Activated CD4-positive, CD25-positive, alpha-beta regulatory T cell treated with anti-CD3 and anti-CD28 coated beads, Interleukin-2, amount 50 U/mL, for 16 hours (primary cell): ENCODE results near the gene RERE.
"Not testable (repeated sequence)": the region's sequence is repeated elsewhere in the genome, so short reads cannot be mapped to it uniquely, and the experiment has no call there.

Experiments
- DNase-seq: peaks from one replicate; pipeline ENCODE4 v3.0.0-alpha.2; 2020; ENCODE audit warnings: low read depth, low spot score

RERE gene

GRCh38 chr1:8752921-8753713 is 64.3 kb downstream of the RERE start:
- DNase-seq, result no peak

- DNase-seq, result no peak
Measured at GRCh38 chr1:8752411-8752810, 65.0 kb downstream of the RERE start.

- no peak for DNase-seq
Measured at GRCh38 chr1:8751984-8752383, 65.5 kb downstream of the RERE start.

- DNase-seq, result no peak
Measured at GRCh38 chr1:8747879-8748825, 69.3 kb downstream of the RERE start.

GRCh38 chr1:8746554-8746953 is 70.9 kb downstream of the RERE start:
- no peak for DNase-seq

GRCh38 chr1:8745749-8746390 is 71.6 kb downstream of the RERE start:
- DNase-seq, result no peak

GRCh38 chr1:8745346-8745745 is 72.1 kb downstream of the RERE start:
- no peak for DNase-seq

GRCh38 chr1:8742022-8742924 is 75.2 kb downstream of the RERE start:
- DNase-seq, result no peak

- DNase-seq, result no peak
Measured at GRCh38 chr1:8740034-8740449, 77.4 kb downstream of the RERE start.

GRCh38 chr1:8739377-8739776 is 78.1 kb downstream of the RERE start:
- no peak for DNase-seq

- DNase-seq, result no peak
Measured at GRCh38 chr1:8736927-8737326, 80.5 kb downstream of the RERE start.

- no peak for DNase-seq
Measured at GRCh38 chr1:8733484-8733883, 84.0 kb downstream of the RERE start.

- DNase-seq, result no peak
Measured at GRCh38 chr1:8731162-8731561, 86.3 kb downstream of the RERE start.

- no peak for DNase-seq
Measured at GRCh38 chr1:8728464-8728863, 89.0 kb downstream of the RERE start.

GRCh38 chr1:8727809-8728213 is 89.6 kb downstream of the RERE start:
- DNase-seq, result no peak

GRCh38 chr1:8727316-8727715 is 90.1 kb downstream of the RERE start:
- DNase-seq, result not testable (repeated sequence)

GRCh38 chr1:8726801-8727186 is 90.6 kb downstream of the RERE start:
- not testable (repeated sequence) for DNase-seq

GRCh38 chr1:8723010-8723409 is 94.4 kb downstream of the RERE start:
- DNase-seq, result no peak

- DNase-seq, result no peak
Measured at GRCh38 chr1:8722366-8722765, 95.1 kb downstream of the RERE start.

- no peak for DNase-seq
Measured at GRCh38 chr1:8721679-8722324, 95.6 kb downstream of the RERE start.

- DNase-seq, result no peak
Measured at GRCh38 chr1:8720347-8720746, 97.1 kb downstream of the RERE start.
